Measurements from ENCODE around the gene PHLDA1.
A peak's percentile ranks its signal among the peaks of the same experiment; 100 is the strongest.

The PHLDA1 gene

DNA sequence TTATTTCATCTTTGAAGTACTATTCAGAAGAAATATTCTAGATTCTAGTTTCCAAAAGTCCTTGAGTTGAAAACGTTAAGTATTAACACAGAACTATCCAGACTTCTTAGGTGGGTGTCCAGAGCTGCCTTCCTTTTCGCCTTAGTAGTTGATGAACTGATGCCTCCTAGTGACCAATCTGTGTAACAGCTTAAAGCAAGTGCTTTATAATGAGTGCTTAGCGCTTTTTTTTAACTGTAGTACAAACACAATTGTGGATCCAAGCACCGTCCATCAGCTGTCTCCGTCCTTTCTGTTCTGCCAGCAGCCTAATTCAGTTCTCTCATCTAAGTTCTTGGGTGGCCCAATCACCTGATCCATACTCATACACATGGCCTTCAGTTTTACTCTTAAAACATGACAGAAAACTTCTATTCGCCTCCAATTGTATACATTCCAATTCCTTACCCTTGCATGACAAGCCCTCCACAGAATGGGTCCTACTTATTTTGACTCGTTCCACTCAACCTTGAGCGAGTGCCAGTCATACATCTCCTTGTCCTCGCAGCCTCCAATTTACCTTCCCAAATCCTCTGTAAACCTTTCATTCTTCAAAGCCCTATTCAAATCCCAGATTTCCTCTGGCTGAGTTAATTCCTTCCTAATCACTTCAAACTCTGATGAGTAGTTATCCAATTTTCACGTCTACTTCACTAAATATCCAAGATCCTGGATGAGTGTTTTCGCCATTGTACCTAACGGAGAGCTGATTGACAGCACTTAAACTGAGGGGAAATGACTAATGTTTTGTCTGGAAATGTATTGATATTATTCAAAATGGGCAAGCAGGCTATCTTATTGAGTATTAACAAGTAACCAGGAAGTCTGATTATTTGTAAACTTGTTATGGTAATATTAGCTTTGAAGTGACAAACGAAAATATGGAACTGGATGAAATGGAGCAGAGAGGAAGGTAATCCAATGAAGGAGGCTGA is 5.8 kb upstream of the PHLDA1 start:
- DNase-seq, result peak; percentile 38

DNA sequence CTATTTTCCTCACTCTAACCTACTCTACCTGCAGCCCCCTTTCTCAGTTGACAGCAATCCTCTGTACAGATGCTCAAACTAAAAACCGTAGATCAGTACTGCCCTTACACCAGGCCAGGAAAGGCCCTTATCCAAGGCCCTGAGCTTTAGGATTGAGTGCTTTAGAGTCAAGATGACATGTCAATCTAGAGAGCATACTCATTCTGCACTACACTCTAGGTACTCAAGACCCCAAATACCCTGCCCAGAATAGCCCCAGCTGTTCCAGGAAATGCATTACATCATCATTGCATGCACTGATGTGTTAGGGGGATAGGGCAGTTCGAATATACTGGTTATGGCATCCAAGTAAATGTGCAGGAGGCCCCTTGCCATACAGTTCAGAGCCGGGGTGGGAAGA is 3.5 kb upstream of the PHLDA1 start:
- DNase-seq, result no peak

DNA sequence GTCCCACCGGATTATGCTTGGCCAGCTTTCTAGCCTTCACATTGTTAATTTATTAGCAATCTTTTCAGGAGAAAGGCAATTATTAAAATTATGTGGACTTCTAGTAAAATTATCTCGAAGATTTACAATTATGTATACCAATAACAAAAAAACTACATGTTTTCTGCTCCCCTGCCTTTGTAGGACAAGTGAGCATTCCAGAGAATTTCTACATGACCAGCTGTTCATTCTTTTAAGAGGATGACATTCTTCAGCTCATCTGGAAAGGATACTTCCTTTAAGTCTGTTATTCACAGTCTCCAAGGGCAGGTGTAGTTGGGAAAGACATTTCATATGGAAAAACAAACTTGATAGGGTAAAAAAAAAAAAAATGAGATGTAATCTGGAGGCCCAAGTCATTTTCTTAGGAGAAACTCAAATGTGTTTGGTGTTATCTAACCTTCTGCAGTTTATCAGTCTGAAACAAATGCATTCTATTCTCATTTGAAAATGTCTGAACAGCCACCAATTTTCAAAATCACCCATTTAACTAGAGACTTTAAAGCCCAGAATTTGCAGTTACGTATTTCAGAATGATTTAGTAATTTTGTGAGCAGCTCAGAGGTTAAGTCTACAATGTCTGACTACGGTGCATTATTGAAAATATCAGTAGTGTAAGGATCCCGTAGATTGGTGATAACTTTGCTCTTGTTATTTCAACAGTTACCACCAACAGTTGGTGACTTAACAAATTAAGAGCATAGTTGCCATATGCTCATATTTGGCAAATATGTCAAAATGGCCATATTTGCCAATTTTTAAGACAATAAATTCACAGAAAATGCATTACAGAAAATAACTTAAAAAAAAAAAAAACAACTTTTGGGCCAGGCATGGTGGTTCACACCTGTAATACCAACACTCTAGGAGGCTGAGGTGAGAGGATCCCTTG is 1.8 kb upstream of the PHLDA1 start:
- no peak for DNase-seq

DNA sequence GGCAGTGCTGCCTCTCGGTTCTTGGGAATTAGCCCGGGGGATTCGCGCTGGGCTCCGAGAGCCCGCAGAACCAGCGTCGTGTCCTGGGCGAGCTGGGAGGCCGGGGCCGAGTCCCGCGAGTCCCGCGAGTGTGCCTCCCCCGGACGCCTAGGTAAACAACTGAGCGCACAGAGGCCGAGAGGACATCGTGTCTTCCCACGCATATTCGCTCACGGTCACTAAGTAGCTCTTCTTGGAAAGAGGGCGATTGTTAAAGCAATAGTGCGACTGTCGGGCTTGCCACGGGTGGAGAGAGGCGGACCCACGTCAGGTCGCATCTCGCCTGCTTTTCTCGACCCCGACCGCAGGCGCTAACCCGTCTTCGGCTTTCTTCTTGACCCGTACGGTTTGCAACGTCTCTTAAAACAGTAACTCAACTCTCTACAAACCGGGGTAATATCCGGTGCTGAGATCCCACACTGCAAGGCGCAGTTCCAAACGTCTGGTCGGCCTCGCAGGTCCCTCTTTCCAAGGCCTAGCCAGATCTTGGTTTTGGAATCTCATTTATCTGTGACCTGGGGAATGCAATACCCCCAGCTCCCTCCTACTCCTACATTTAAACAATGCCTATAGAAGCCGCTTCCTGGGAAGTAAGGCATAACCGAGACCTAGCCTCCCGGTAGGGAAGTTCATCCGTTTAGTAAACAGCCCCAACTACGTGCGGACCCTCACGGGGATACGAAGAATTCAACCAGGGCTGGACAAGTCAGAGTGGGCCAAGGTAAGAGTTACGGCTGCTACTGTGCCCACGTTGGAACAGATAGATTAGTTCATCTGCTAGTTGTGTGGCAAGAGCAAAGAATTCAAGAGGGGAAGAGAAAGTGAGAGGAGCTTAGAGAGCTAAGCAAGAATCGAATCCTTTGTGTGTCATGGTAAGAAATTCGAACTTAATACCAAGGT is 736 bp upstream of the PHLDA1 start:
- DNase-seq, result no peak

DNA sequence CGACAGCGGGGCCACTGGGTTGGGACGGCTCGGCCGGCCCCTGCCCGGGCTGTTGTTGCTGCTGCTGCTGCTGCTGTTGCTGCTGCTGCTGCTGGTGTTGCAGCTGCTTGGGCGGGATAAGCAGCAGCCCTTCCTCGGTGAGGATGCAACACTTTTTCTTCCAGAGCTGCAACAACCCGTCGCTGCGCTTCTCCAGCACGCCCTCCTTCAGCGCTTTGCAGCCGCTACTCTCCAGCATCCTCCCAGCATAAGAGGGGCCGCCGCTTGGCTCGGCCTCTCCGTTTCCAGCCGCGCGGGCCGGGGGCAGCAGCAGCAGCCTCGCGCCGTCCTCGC is 529 bp downstream of the PHLDA1 start:
- DNase-seq, result no peak

DNA sequence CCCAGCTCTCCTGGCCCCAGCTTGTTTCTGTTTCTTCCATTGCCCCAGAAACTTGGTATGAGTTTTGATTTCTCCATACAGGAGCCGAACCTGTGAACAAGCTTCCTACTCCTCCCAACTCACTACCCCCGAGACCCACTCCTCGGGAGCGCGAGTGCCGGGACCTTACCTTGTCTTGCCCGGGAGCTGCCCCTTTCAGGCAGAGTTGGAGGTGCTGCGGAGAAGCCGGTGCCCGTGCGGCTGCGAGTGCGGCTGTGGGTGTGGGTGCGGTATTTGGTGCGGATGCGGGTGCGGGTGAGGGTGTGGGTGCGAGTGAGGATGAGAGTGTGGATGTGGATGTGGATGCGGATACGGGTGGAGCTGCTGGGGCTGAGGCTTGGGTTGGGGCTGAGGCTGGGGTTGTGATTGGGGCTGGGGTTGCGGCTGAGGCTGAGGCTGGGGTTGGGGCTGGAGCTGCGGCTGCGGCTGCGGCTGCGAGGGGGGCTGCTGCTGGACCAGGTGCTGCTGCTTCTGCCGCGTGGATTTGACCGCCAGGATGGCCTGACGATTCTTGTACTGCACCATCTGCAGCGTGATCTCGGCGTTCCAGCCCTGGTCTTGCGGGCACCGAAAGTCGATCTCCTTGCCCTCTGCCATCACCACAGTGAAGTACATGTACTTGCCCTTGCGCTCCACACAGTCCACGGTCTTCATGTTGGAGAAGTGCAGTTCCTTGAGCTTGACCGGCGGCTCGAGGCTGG is 1.1 kb downstream of the PHLDA1 start:
- DNase-seq, result no peak

DNA sequence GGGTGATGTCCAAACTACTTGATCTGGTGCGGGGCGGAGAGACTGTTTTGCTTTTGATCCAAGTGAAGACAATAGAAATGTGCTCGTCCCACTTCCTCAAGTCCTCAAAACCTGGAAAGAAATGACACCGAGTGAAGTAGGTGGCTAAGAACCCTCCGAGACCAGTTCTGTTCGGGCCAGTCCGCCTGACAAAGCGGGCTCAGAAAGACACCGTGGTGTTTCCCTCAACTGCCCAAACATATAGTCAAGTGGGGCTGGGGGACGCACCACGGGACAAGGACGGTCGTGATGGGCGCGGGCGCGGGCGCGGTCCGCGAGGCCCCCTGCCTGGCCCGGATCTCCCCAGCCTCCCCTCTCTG is 1.6 kb downstream of the PHLDA1 start:
- no peak for DNase-seq

DNA sequence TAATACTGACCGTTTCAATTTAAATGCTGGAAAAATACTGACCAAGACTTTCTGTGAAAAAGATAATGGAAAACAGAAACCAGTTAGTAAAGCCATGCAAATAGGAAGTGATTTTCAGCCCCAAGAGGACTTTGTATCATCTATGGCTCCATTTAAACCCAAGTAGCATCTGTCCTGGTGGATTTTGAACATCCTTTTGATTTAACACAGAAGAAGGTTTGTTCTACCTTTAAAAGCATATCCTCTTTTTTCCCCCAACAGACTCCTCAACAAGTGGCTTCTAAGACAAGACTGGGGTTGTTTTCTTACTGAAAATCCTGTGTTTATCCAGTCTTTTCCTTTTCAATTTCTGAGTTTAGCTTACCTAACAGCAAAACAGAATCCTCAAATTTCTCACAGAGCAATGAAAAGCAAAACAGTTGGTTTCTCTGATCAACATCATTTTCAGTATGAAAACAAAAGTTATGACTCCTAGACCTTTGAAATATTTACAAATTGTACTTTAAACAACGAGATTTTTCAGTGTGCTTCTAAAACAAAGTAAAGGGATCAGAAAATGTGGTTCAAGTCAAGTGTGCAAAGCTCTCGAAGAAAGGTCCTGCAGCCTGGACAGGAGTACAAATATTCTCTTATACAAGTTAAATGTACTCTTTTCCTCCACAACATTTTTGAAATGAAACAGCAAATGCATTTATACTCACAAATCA is 2.9 kb downstream of the PHLDA1 start:
- no peak for DNase-seq

DNA sequence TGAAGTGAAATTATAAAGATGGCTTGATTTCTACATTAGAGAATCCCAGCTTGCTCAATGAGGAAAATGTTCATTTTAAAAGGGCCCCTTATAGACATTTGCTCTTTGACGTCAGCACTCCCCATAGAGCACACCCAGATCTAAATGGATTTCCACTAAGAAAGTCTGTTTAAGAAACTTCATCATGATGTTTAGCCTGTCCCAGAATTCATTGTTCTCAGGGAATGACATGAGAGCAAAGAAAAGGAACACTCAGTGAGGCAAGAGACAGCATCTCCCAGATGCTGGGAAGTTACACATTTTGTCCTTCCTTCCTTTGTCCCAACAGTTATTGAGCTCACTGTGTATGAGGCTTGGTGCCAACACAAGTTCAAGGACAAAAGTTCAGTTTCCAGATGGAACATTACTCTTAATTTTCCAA is 4.9 kb downstream of the PHLDA1 start:
- no peak for DNase-seq

DNA sequence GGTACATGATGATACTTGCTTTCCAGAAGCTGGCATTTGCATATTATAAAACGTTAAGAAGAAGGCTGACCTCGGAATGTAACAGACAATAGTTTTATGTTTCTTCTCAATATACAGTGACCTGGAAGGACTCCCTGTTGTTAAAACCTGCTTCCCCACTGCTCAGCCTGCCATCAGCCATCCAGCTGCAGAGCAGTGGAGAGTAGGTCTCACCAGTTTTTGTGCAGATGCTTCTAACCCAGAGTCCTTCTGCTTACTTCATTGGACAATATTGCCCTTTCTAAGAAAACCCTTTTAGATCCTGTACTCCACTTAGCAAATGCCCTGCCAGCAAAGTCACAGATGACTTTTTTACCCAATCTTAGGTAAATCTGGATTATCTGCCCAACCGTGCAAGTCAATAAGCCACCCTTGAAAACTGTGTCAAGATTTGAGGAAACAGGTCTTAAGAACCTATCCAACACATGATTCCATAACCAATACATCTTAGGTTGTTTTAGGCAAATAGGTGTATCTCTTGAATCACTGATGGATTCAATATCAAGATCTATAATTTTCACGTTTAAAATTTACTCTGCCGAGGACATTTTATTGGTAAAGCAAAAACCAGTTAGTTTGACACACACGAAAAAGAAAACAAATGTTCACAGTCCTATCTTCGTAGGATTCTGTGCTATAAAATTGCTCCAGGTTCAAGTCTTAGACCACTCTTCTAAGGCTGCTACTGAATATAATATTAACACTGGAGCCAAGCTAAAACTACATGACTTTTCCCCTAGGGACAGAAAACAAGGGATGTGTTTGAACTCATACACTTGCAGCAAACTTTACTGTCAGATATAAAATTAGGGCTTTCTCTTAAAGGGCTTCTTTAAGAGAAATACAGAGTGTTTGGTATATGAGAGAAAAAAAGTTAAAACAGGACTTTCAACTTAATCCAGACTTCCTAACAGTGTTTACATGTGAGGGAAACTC is 5.7 kb downstream of the PHLDA1 start:
- no peak for DNase-seq

DNA sequence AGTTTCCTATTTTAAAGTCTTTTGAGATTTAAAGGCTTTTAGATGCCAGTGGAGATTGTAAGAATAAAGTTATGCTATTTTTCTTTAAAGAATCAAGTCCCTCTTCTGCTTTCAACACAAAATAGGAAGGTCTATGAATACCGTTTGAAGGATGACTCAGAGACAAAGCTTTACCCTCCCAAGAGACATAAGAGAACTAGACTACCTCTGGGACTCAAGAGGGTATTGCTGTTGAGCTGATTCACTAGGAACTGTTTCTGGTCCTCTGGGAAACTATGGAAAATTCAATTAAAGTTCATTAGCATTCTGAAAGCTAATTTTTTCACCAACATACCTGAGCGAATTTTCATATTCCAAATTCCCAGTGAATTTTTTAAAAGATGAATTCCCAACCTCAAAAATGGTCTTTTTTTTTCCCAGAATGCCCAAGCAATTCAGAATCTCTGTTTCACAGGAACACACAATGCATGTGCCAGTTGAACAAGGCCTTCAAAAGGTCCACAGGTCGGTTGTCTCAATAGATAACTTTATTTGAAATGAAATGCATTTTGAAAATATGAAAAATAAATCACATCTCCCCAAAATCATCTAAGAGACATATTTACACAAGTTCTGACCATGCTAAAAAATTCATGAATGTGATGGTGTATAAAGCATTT is 6.5 kb downstream of the PHLDA1 start:
- no peak for DNase-seq

DNA sequence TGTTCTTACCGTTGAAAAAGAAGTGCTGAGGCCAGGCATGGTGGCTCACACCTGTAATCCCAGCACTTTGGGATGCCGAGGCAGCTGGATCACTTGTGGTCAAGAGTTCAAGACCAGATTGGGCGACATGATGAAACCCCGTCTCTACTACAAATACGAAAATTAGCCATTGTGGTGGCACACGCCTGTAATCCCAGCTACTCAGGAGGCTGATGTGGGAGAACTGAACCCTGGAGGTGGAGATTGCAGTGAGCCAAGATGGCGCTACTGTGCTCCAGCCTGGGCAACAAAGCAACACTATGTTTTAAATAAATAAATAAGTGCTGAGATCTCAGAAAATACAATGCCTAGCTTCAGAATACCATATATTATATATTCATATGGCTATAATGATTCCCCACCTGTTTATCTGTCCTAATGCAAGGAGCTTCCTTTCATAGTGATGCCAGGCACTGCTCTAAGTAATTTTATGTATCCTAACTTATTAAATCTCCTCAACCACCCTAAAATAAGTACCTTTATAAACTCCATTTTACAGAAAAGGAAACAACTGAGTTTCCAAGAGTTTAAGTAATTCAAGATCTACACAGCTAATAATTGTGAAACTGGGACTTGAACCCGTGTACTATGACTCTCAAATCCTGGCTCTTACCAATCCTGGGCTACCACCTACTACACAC is 7.3 kb downstream of the PHLDA1 start:
- DNase-seq, result no peak

DNA sequence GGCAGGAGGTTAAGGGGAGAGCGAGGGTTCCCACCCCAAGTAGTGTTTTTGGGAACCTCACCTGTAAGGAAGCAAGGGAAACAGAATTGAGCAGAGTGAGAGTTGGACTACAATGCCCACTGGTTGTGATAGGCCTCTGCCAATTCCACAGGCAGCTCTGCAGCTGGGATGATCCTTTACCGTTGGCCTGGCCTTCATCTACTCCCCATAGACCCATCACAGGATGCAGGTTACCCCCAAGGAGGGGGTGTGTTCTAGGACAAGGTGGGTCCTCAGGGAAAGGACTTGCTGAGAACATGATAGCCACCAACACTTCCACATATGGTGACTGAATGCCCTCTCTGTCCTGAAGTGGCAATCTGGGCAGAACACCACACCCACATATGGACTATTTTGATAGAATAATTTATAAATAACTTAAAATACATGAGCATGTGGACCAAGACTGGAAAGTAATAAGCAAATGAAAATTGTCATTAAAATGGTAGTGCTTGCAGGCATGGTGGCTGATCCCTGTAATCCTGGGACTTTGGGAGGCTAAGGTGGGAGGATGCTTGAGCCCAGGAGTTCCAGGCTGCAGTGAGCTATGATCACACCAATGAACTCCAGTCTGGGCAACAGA is 8.4 kb downstream of the PHLDA1 start:
- no peak for DNase-seq

DNA sequence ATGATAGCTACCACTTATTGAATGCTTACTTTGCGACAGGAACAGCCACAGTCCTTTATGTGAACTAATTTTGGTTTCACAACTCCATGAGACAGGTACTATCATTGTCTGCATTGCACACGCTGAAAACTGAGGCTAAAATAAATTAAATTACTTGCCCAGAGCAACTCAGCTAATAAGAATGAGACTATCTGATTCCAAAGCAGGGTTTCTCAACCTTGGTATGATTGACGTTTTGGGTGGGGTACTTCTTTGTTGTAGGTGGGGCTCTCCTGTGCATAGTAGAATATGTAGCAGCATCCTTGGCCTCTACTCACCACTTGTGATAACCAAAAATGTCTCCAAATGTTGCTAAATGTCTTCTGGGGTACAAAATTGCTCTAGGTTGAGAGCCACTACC is 9.1 kb downstream of the PHLDA1 start:
- no peak for DNase-seq

DNA sequence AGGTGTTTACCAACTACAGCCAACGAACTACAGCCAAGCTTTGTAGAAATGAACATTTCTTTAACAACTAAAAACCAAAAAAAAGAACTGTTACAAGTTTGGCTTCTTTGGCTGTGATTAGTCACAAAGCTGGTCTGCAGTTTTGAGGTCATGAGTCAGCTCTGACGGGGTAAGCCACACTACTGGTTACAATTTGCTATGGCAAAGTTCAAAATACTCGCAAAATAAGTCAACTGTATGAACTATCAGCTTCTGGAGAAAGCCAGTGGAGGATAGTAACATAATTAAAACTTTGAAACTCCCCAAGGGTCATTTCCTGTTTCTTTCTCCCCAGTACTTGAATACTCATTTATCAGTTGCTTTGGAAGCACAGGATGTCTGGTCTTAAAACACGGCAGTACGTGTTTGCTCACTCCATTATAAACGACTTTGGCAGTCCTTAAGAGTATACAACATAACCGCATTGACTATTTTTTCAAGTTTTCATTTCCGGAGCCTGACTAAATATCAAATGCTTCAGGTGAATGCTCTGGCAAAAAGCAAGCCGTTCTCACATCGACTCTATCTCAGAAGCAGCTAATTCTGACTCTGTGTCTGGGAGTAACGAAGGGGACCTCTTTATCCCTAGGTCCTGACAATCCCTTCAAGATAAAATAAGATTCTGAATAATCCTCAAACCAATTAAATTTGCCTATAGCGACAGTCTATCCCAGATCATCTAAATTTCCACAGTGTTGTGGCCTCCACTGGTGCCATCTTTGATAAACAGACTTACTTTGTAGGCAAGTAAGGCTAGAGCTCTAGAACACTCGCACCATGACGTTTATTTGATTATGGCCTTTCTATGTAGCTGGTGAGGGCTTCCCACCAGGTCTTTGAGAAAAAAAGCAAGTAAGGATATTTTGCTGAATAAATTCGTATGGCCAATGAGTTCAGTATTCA is 10.6 kb downstream of the PHLDA1 start:
- DNase-seq, result no peak

DNA sequence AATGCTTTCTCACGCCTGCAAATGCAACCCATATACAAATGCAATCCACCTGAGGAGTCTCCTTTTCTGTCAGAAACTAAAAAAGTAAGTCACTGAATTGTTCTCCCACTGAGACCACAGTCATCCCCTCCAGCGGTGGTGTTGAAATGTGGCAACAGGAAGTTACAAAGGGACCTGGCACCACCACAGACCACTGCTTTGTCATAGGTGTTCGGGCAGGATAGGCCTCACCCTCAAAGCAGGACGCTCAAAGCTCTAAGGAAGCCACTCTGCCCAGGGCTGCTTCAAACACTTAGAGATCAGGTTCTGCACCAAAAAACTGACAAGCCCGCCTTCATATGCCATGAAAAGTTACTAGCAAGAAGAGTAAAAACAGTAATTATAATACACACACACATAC is 11.3 kb downstream of the PHLDA1 start:
- peak; percentile 55 for DNase-seq

DNA sequence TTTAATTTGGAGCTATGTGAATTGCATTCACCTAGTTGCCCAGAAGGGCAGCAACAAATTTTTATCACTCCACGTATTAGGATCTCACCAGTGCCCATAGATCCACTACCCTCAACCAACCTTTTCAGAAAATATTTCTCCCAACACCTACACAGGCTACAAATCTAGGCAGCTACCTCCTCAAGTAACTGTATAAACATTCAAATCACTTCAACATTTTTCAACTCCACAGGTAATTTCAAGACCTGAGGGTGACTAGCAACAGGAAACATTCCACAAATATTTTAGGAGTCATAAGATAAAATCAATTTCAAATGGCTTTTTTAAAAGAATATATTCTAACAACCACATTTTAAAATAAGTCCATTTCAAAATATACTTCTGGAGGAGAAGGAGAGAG is 12.9 kb downstream of the PHLDA1 start:
- no peak for DNase-seq
